ENCODE data around the gene STXBP4.

DNA sequence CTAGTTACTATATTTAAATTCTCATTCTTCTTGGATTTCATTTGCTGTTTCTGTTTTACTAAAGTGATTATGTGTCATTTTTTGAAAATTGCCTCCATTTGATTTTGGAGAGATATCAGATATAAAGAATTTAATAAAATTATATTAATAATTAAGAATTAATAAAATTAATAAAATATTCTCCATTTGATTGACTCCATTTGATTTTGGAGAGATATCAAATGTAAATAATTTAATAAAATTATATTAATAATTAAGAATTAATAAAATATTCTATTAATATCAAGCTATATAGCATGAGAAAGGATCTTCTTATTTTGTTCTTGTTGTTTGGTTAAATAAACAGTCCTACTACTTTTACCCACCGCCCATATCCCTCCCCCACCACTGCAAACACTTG is 23.0 kb downstream of the STXBP4 start:
- TF ChIP-seq, protein P1, sequence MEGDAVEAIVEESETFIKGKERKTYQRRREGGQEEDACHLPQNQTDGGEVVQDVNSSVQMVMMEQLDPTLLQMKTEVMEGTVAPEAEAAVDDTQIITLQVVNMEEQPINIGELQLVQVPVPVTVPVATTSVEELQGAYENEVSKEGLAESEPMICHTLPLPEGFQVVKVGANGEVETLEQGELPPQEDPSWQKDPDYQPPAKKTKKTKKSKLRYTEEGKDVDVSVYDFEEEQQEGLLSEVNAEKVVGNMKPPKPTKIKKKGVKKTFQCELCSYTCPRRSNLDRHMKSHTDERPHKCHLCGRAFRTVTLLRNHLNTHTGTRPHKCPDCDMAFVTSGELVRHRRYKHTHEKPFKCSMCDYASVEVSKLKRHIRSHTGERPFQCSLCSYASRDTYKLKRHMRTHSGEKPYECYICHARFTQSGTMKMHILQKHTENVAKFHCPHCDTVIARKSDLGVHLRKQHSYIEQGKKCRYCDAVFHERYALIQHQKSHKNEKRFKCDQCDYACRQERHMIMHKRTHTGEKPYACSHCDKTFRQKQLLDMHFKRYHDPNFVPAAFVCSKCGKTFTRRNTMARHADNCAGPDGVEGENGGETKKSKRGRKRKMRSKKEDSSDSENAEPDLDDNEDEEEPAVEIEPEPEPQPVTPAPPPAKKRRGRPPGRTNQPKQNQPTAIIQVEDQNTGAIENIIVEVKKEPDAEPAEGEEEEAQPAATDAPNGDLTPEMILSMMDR (IDR thresholded peaks at IDR 0.05): no peak
- no peak for TF ChIP-seq EP300 (IDR thresholded peaks at IDR 0.05)
- TF ChIP-seq POLR2A (IDR thresholded peaks at IDR 0.05): no peak
- TF ChIP-seq POLR2AphosphoS5 (IDR thresholded peaks at IDR 0.05): no peak
